Spleen (tissue), 11 donors: Measurements from ENCODE around the gene DNAH14. TPM values are rescaled to one million over a fixed set of nuclear protein-coding genes. Genes with fewer than 3 reads are reported as not detected.

ENCODE experiments used
- DNase-seq: peaks from one replicate; pipeline ENCODE4 v3.0.0-alpha.2; 2020
- H3K27ac ChIP-seq, 8 donors: fragments of 200-600 bp; sonication (generic) in 7 of 8; 1 replicate in 4 of 8; 2 replicates in 4 of 8; pipeline versions ENCODE4 v1.5.0 to v1.8.0; 2016 to 2021; ENCODE audit warnings: inconsistent platforms in 4 of 8, mild to moderate bottlenecking in 4 of 8, moderate library complexity in 1 of 8
- H3K27me3 ChIP-seq, 7 donors: fragments of 200-600 bp; sonication (generic) in 6 of 7; replicated peaks in 1 of 7; 1 replicate in 4 of 7; 2 replicates in 3 of 7; pipeline versions ENCODE4 v1.5.0 to v1.8.0; 2016 to 2021; ENCODE audit warnings: inconsistent platforms in 3 of 7, mild to moderate bottlenecking in 1 of 7
- H3K36me3 ChIP-seq, 6 donors: fragments of 200-600 bp; sonication (generic) in 5 of 6; 1 replicate in 4 of 6; 2 replicates in 2 of 6; pipeline versions ENCODE4 v1.5.0 to v1.8.0; 2016 to 2021; ENCODE audit warnings: inconsistent platforms in 2 of 6
- H3K4me1 ChIP-seq, 6 donors: fragments of 200-600 bp; sonication (generic) in 5 of 6; 1 replicate in 3 of 6; 2 replicates in 3 of 6; pipeline versions ENCODE4 v1.5.0 to v1.8.0; 2016 to 2021; ENCODE audit warnings: inconsistent platforms in 3 of 6
- H3K4me3 ChIP-seq, 8 donors: fragments of 200-600 bp; sonication (generic) in 7 of 8; 1 replicate in 4 of 8; 2 replicates in 4 of 8; pipeline versions ENCODE4 v1.5.0 to v1.8.0; 2016 to 2021; ENCODE audit warnings: inconsistent platforms in 4 of 8, mild to moderate bottlenecking in 4 of 8, moderate library complexity in 2 of 8
- H3K9me3 ChIP-seq, 8 donors: fragments of 200-600 bp; sonication (generic) in 7 of 8; 1 replicate in 4 of 8; 2 replicates in 4 of 8; pipeline versions ENCODE4 v1.5.0 to v1.8.0; 2016 to 2021; ENCODE audit warnings: inconsistent platforms in 4 of 8
- CTCF ChIP-seq, 11 experiments: fragments of 200-600 bp in 7 of 11; fragments of 450-650 bp in 4 of 11; sonication (generic) in 4 of 11; IDR thresholded peaks in 8 of 11; conservative IDR thresholded peaks in 3 of 11; 1 replicate in 7 of 11; 2 replicates in 4 of 11; pipeline versions ENCODE4 v1.4.0 to v1.8.0; 2016 to 2021; ENCODE audit warnings: antibody characterized with exemption in 11 of 11, inconsistent platforms in 4 of 11, mild to moderate bottlenecking in 1 of 11
- POLR2A ChIP-seq, 3 donors: fragments of 450-650 bp; IDR thresholded peaks; one replicate each; pipeline ENCODE4 v1.5.1; 2017; ENCODE audit warnings: antibody characterized with exemption in 3 of 3, mild to moderate bottlenecking in 1 of 3
- POLR2AphosphoS5 ChIP-seq, 3 donors: sonication (generic); formaldehyde crosslinking; IDR thresholded peaks; one replicate each; pipeline ENCODE4 v1.5.1; 2017; ENCODE audit warnings: antibody characterized with exemption in 3 of 3
- WGBS, 5 donors: extraction: QIAGEN DNeasy Blood & Tissue Kit in 3 of 5; methylation state at CpG; one replicate each; pipeline versions ENCODE4 v1.1.5 to v1.1.7; 2013 to 2018; 5-methylcytosine and 5-hydroxymethylcytosine counted together
- intact Hi-C: fragments of 100-400 bp; cut with DNase I; formaldehyde crosslinking; loops from one replicate; pipeline ENCODE4 v1.15.0; 2023; ENCODE audit warnings: low total_unique reads
- polyA plus RNA-seq, 3 donors: library from polyadenylated mRNA; stranded (reverse); fragments of 200-250 nt; gene quantifications; one replicate each; pipeline ENCODE4 v1.2.1, GENCODE V29; 2013
- total RNA-seq, 7 donors: library from RNA; depleted of rRNA in 3 of 7; stranded (reverse); fragments of >200 nt in 3 of 7; fragmentation: NEBNext Ultra II Directional in 4 of 7; extraction: Animal tissue kit (Norgen Biotek cat#: 25700) in 4 of 7; gene quantifications; one replicate each; pipeline versions ENCODE4 v1.1.0 to v1.2.1, GENCODE V29; 2016 to 2021
- donor health status: healthy with polysubstance abuse.
- donor health status: DM: no; HTN: no; CAD: no; lungs with moderate emphysema.
- donor health status: DM: no; HTN: no; CAD: no.
- donor health status: Bipolar disorder and iron deficiency.
- donor health status: healthy.
- donor health status: DM: no; HTN: no; CAD: no.
- donor health status: DM: yes; HTN: yes; CAD: no.

DNAH14 gene
- total and polyA plus RNA-seq, 10 donors: 0.70 to 6.4 (median 4.8) TPM

GRCh38 chr1:225242611-225243010 is 313.1 kb downstream of the DNAH14 start:
- TF ChIP-seq CTCF (IDR thresholded peaks at IDR 0.05 in 8 of 11, conservative IDR thresholded peaks at IDR 0.05 in 3 of 11): no peak
- no peak for TF ChIP-seq POLR2A (IDR thresholded peaks at IDR 0.05)
- TF ChIP-seq POLR2AphosphoS5 (IDR thresholded peaks at IDR 0.05): no peak
- no peak for DNase-seq
- Histone ChIP-seq H3K4me1 (no peaks in the 10 kb centered on the region), H3K27ac (no peak overlapping the region), H3K4me3 (no peak overlapping the region), H3K27me3 (peaks cover 0 to 6% (median 0%) of the 10 kb centered on the region in 7 donors), H3K36me3 (no peaks in the 10 kb centered on the region), H3K9me3 (peaks cover 0 to 20% (median 12%) of the 10 kb centered on the region in 8 donors)
- 87 to 97% (median 92%) methylated on average over 3 of the region's 3 CpGs for WGBS, 5 donors
- intact Hi-C loops: no loop called here

- H3K9me3 ChIP-seq: peaks cover 0 to 4% (median 0%) of the 10 kb centered on the region in 8 donors
- no peak for TF ChIP-seq POLR2AphosphoS5 (IDR thresholded peaks at IDR 0.05)
- no peak for TF ChIP-seq CTCF (IDR thresholded peaks at IDR 0.05 in 8 of 11, conservative IDR thresholded peaks at IDR 0.05 in 3 of 11)
- TF ChIP-seq POLR2A (IDR thresholded peaks at IDR 0.05): no peak
- WGBS, 5 donors: 20 to 44% (median 38%) methylated on average over 4 of the region's 4 CpGs
- H3K36me3 ChIP-seq: no peaks in the 10 kb centered on the region
- no peaks in the 10 kb centered on the region for H3K27me3 ChIP-seq
- DNase-seq: no peak
- H3K4me1 ChIP-seq: peaks cover 0 to 13% (median 1%) of the 10 kb centered on the region in 6 donors
- intact Hi-C loops: no loop called here
- no peak overlapping the region for H3K4me3 ChIP-seq
- H3K27ac ChIP-seq: no peak overlapping the region
Observed at GRCh38 chr1:225250432-225250831, 321.0 kb downstream of the DNAH14 start.

- Histone ChIP-seq H3K4me1 (peaks cover 0 to 13% (median 1%) of the 10 kb centered on the region in 6 donors), H3K4me3 (no peak overlapping the region), H3K36me3 (no peaks in the 10 kb centered on the region), H3K9me3 (no peaks in the 10 kb centered on the region), H3K27ac (no peak overlapping the region), H3K27me3 (no peaks in the 10 kb centered on the region)
- DNase-seq: no peak
- TF ChIP-seq POLR2A (IDR thresholded peaks at IDR 0.05) (no peak), CTCF (IDR thresholded peaks at IDR 0.05 in 8 of 11, conservative IDR thresholded peaks at IDR 0.05 in 3 of 11) (no peak)
- intact Hi-C loops: no loop called here
- 71 to 76% (median 73%) methylated on average over 4 of the region's 4 CpGs for WGBS, 5 donors
Observed at GRCh38 chr1:225253173-225253572, 323.7 kb downstream of the DNAH14 start.

GRCh38 chr1:225253784-225254183 is 324.3 kb downstream of the DNAH14 start:
- Histone ChIP-seq H3K4me3 (no peak overlapping the region), H3K4me1 (peaks cover 0 to 13% (median 1%) of the 10 kb centered on the region in 6 donors), H3K9me3 (no peaks in the 10 kb centered on the region), H3K36me3 (no peaks in the 10 kb centered on the region), H3K27me3 (no peaks in the 10 kb centered on the region), H3K27ac (no peak overlapping the region)
- DNase-seq: no peak
- intact Hi-C loops: no loop called here
- WGBS, 5 donors: 86 to 96% (median 91%) methylated on average over 3 of the region's 3 CpGs
- no peak for TF ChIP-seq CTCF (IDR thresholded peaks at IDR 0.05 in 8 of 11, conservative IDR thresholded peaks at IDR 0.05 in 3 of 11)
- no peak for TF ChIP-seq POLR2AphosphoS5 (IDR thresholded peaks at IDR 0.05)
- no peak for TF ChIP-seq POLR2A (IDR thresholded peaks at IDR 0.05)
